ENCODE results near the gene ZNF653.

DNA sequence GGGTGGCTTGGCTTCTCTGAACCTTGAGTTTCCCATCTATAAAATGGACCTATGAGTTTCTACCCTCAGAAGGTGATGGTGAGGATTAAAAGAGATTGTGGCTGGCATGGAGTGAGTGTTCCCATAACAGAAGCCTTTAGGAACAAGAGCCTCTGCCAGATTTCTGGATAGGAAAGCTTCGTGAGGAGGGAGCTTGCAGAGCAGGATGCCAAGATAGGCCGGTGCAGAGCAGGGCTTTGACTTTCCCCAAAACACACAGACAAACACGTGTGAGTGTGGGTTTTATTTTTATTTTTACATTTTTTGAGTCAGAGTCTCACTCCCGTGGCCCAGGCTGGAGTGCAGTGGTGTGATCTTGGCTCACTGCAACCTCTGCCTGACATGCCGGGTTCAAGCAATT lies 29.3 kb upstream of the ZNF653 start:
- TF ChIP-seq, protein P1, sequence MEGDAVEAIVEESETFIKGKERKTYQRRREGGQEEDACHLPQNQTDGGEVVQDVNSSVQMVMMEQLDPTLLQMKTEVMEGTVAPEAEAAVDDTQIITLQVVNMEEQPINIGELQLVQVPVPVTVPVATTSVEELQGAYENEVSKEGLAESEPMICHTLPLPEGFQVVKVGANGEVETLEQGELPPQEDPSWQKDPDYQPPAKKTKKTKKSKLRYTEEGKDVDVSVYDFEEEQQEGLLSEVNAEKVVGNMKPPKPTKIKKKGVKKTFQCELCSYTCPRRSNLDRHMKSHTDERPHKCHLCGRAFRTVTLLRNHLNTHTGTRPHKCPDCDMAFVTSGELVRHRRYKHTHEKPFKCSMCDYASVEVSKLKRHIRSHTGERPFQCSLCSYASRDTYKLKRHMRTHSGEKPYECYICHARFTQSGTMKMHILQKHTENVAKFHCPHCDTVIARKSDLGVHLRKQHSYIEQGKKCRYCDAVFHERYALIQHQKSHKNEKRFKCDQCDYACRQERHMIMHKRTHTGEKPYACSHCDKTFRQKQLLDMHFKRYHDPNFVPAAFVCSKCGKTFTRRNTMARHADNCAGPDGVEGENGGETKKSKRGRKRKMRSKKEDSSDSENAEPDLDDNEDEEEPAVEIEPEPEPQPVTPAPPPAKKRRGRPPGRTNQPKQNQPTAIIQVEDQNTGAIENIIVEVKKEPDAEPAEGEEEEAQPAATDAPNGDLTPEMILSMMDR (IDR thresholded peaks at IDR 0.05 in 2 of 3, conservative IDR thresholded peaks at IDR 0.05 in 1 of 3; ENCODE audit: insufficient read depth in 2 of 3, low read depth in 1 of 3, low read length in 3 of 3): no peak
- TF ChIP-seq PTRF (tag; IDR thresholded peaks at IDR 0.05) (no peak), KAT7 (CRISPR knock-in tag; IDR thresholded peaks at IDR 0.05; ENCODE audit: borderline replicate concordance) (no peak), POLR2AphosphoS5 (IDR thresholded peaks at IDR 0.05; ENCODE audit: control insufficient read depth, insufficient read depth, low read depth, low read length) (no peak), POLR2A (conservative IDR thresholded peaks at IDR 0.05) (no peak), ZFP30 (CRISPR knock-in tag; IDR thresholded peaks at IDR 0.05; ENCODE audit: borderline replicate concordance) (no peak), ERF (CRISPR knock-in tag; IDR thresholded peaks at IDR 0.05) (no peak), CEBPG (CRISPR knock-in tag; IDR thresholded peaks at IDR 0.05) (no peak), CEBPG (tag; conservative IDR thresholded peaks at IDR 0.05 in 1 of 2, IDR thresholded peaks at IDR 0.05 in 1 of 2) (no peak), TAF1 (IDR thresholded peaks at IDR 0.05; ENCODE audit: control insufficient read depth, extremely low read depth, insufficient read depth, low read length, severe bottlenecking) (no peak), FOXA3 (CRISPR knock-in tag; conservative IDR thresholded peaks at IDR 0.05 in 1 of 2, IDR thresholded peaks at IDR 0.05 in 1 of 2) (no peak), ZNF274 (IDR thresholded peaks at IDR 0.05; ENCODE audit: borderline replicate concordance, low read depth, low read length) (no peak), HNRNPK (IDR thresholded peaks at IDR 0.05; ENCODE audit: low read depth, low read length, poor library complexity, severe bottlenecking) (no peak)

All from K562 (cell line).